Mucosa of descending colon (tissue), 3 donors: ENCODE measurements around the gene PAX9. TPM values are rescaled to one million over a fixed set of nuclear protein-coding genes. Genes with fewer than 3 reads are reported as not detected.

Source experiments
- ATAC-seq: fragments of 200-7000 bp; cut with Tn5 transposase; one replicate; pipeline ENCODE4 v1.9.1; 2020; ENCODE audit warnings: mild to moderate bottlenecking, moderate library complexity
- DNase-seq, 3 donors: peaks; one replicate each; pipeline ENCODE4 v3.0.0-alpha.2; 2020
- H3K36me3 ChIP-seq: fragments of 200-600 bp; one replicate; pipeline ENCODE4 v1.8.0; 2021; ENCODE audit warnings: low read depth, mild to moderate bottlenecking
- H3K4me1 ChIP-seq: fragments of 200-600 bp; one replicate; pipeline ENCODE4 v1.8.0; 2021; ENCODE audit warnings: low read depth, mild to moderate bottlenecking
- H3K4me3 ChIP-seq: fragments of 200-600 bp; one replicate; pipeline ENCODE4 v1.8.0; 2021; ENCODE audit warnings: mild to moderate bottlenecking
- H3K9me3 ChIP-seq: fragments of 200-600 bp; one replicate; pipeline ENCODE4 v1.8.0; 2021; ENCODE audit warnings: mild to moderate bottlenecking
- CTCF ChIP-seq: fragments of 200-600 bp; IDR thresholded peaks from one replicate; pipeline ENCODE4 v1.8.0; 2022; ENCODE audit warnings: antibody characterized with exemption, mild to moderate bottlenecking
- intact Hi-C, 2 donors: fragments of 100-400 bp; cut with DNase I in 1 of 2; cut with micrococcal nuclease in 1 of 2; formaldehyde crosslinking; loops; one replicate each; pipeline versions ENCODE4 v1.11.0 to v1.11.1; 2022; cut with DNase I, micrococcal nuclease
- total RNA-seq, 3 donors: library from RNA; stranded (reverse); fragmentation: NEBNext Ultra II Directional in 2 of 3; extraction: Animal tissue kit (Norgen Biotek cat#: 25700) in 2 of 3; gene quantifications; one replicate each; pipeline versions ENCODE4 v1.2.1 to v1.2.4, GENCODE V29; 2021 to 2023
- donor health status: DM: no; HTN: no; CAD: no; lungs with moderate emphysema.
- donor health status: DM: no; HTN: no; CAD: no.
- donor health status: DM: no; HTN: yes; CAD: no.

Gene PAX9
- total RNA-seq, 3 donors from 2014 or later, result 0.29 to 0.44 (median 0.38) TPM

- Histone ChIP-seq H3K4me1 (peaks cover 57% of the 10 kb centered on the region), H3K36me3 (no peaks in the 10 kb centered on the region), H3K4me3 (no peak overlapping the region), H3K9me3 (no peaks in the 10 kb centered on the region)
- intact Hi-C loops, result no loop called here
- ATAC-seq (no peak), DNase-seq (no peak)
- TF ChIP-seq CTCF, result no peak
These were observed 2.4 kb upstream of the PAX9 start for GRCh38 chr14:36659010-36659821.

- H3K4me3 ChIP-seq, result no peak overlapping the region
- peaks cover 58% of the 10 kb centered on the region for H3K4me1 ChIP-seq
- no peaks in the 10 kb centered on the region for H3K36me3 ChIP-seq
- ATAC-seq (no peak), DNase-seq (no peak)
- H3K9me3 ChIP-seq, result no peaks in the 10 kb centered on the region
- intact Hi-C loops, result no loop called here
- TF ChIP-seq CTCF, result no peak
These were observed 1.6 kb upstream of the PAX9 start for GRCh38 chr14:36659822-36660735.

DNA sequence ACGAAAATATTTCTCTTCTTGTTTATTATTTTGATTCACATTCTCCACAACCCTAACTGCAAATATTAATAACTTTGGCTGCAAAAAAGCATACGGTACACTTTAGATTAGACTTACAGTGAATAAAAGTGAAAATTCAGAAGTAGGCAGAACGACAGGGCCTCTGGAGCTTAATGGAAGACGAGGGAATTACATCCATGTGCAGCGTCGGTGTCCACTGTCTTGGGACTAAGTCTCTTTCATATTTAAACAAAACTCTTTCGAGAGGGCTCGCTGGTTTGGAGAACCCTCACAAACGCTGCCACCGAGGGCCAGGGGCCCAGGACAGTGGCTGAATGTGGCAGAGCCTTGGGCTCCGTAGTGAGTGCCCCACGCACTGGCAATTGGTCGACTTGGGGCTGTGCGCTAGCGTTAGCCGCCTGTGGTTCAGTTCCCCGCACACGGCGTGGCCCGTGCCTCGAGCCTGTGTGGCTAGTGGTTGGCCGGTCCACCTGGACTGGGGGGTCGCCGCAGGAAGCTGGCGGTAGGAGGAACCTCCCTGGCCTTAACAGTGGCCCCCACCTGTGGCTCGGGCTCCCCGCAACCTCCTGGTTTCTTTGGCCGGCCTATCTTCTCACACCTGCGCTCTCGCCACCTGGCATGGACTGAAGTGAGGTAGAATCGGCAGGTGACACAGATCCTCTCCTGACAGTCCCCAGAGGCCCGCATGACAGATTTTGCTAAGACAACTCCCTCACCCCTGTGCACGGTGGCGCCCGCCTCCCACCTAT, 739 bp upstream of the PAX9 start:
- Histone ChIP-seq H3K4me1 (peaks cover 54% of the 10 kb centered on the region), H3K4me3 (no peak overlapping the region), H3K9me3 (no peaks in the 10 kb centered on the region), H3K36me3 (no peaks in the 10 kb centered on the region)
- DNase-seq (peak in 1 of 3 donors; percentile 41), ATAC-seq (peak; percentile 23)
- TF ChIP-seq CTCF, result no peak
- intact Hi-C loops, result no loop called here

DNA sequence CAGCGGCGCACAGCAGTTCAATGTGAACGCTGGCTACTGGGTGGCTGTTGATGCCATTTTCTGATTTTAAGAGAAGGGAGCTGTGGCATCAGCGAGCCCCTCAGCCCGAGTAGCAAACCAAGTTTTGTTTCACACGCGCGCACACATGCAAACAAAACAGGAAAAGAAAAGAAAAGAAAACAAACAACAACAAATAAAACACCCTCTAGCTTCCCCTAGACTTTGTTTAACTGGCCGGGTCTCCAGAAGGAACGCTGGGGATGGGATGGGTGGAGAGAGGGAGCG, 540 bp downstream of the PAX9 start:
- Histone ChIP-seq H3K4me3 (no peak overlapping the region), H3K4me1 (peaks cover 42% of the 10 kb centered on the region), H3K36me3 (no peaks in the 10 kb centered on the region), H3K9me3 (no peaks in the 10 kb centered on the region)
- no peak for DNase-seq
- intact Hi-C loops, result no loop called here
- TF ChIP-seq CTCF, result no peak
- no peak for ATAC-seq

DNA sequence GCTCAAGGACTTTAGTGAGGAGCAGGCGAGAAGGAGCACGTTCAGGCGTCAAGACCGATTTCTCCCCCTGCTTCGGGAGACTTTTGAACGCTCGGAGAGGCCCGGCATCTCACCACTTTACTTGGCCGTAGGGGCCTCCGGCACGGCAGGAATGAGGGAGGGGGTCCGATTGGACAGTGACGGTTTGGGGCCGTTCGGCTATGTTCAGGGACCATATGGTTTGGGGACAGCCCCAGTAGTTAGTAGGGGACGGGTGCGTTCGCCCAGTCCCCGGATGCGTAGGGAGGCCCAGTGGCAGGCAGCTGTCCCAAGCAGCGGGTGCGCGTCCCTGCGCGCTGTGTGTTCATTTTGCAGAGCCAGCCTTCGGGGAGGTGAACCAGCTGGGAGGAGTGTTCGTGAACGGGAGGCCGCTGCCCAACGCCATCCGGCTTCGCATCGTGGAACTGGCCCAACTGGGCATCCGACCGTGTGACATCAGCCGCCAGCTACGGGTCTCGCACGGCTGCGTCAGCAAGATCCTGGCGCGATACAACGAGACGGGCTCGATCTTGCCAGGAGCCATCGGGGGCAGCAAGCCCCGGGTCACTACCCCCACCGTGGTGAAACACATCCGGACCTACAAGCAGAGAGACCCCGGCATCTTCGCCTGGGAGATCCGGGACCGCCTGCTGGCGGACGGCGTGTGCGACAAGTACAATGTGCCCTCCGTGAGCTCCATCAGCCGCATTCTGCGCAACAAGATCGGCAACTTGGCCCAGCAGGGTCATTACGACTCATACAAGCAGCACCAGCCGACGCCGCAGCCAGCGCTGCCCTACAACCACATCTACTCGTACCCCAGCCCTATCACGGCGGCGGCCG, 1.1 kb downstream of the PAX9 start:
- ATAC-seq, result peak; percentile 11

More for the DNA sequence above, 1.1 kb downstream of the PAX9 start:
- no peak overlapping the region for H3K4me3 ChIP-seq
- DNase-seq, result peak in 1 of 3 donors; percentile 39
- H3K9me3 ChIP-seq, result no peaks in the 10 kb centered on the region
- intact Hi-C loops, result no loop called here
- TF ChIP-seq CTCF, result no peak
- peaks cover 37% of the 10 kb centered on the region for H3K4me1 ChIP-seq
- no peaks in the 10 kb centered on the region for H3K36me3 ChIP-seq
